ENCODE results near the gene PML. TPM values are rescaled to one million over a fixed set of nuclear protein-coding genes. Genes with fewer than 3 reads are reported as not detected.
A peak's percentile ranks its signal among the peaks of the same experiment; 100 is the strongest.
"Not testable (repeated sequence)": the region's sequence is repeated elsewhere in the genome, so short reads cannot be mapped to it uniquely, and the experiment has no call there.

PML gene
- total RNA-seq, 3 donors from 2014 or later: 27.6 to 52.2 (median 35.6) TPM

DNA sequence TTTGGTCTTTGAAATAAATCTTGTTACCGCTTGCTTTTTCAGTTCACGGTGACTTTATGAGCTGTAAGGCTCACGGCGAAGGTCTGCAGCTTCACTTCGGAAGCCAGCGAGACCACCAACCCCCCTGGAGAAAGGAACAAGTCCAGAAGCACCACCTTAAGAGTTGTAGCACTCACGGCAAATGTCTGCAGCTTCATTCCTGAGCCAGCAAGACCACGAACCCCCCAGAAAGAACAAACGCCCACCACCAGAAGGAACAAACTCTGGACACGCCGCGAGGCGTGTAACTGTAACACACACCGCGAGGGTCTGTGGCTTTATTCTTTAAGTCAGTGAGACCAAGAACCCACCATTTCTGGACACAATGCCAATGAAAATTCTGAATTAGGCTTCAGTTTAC, 59.0 kb downstream of the PML start:
- Histone ChIP-seq H3K4me1 (ENCODE audit: low read depth) (no peaks in the 10 kb centered on the region), H3K4me3 (no peak overlapping the region), H3K9me3 (no peaks in the 10 kb centered on the region), H3K36me3 (ENCODE audit: low read depth) (no peaks in the 10 kb centered on the region)
- intact Hi-C loops (cut with DNase I, micrococcal nuclease): no loop called here
- TF ChIP-seq, protein P1, sequence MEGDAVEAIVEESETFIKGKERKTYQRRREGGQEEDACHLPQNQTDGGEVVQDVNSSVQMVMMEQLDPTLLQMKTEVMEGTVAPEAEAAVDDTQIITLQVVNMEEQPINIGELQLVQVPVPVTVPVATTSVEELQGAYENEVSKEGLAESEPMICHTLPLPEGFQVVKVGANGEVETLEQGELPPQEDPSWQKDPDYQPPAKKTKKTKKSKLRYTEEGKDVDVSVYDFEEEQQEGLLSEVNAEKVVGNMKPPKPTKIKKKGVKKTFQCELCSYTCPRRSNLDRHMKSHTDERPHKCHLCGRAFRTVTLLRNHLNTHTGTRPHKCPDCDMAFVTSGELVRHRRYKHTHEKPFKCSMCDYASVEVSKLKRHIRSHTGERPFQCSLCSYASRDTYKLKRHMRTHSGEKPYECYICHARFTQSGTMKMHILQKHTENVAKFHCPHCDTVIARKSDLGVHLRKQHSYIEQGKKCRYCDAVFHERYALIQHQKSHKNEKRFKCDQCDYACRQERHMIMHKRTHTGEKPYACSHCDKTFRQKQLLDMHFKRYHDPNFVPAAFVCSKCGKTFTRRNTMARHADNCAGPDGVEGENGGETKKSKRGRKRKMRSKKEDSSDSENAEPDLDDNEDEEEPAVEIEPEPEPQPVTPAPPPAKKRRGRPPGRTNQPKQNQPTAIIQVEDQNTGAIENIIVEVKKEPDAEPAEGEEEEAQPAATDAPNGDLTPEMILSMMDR (IDR thresholded peaks at IDR 0.05): no peak
- DNase-seq (no peak), ATAC-seq (no peak)

DNA sequence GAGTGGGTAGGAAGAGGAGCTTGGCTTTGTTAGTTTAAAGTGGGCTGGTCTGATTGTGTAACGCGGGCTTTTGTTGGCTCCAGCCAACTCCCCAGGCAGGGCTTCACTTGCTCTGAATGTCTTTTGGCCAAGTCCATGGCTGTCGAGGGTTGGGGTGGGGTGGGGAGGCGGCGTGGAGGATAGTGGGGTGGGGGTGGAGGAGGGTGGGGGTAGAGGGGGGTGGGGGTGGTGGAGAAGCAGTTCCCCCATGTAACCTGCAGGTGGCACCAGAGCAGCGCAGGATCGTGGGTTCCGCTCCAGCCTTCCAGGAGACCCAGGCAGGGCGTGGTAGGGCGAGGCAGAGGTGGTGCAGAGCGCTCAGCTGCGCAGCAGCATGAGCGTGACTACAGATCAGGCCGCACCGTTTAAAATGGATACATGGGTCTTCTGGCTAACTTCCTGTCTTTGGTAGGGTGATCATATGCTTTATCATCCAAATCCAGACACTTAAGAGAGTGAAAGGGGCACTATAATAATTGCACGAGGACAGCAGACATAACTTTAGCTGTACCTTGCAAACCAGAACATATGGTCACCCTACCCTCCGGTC, 59.5 kb downstream of the PML start:
- no peaks in the 10 kb centered on the region for H3K4me1 ChIP-seq (ENCODE audit: low read depth)
- ATAC-seq: peak; percentile 97
- no peaks in the 10 kb centered on the region for H3K9me3 ChIP-seq
- DNase-seq: peak; percentile 77 to 80 (median 80)
- H3K4me3 ChIP-seq: no peak overlapping the region
- H3K36me3 ChIP-seq (ENCODE audit: low read depth): no peaks in the 10 kb centered on the region
- TF ChIP-seq, protein P1 (IDR thresholded peaks at IDR 0.05): peak; percentile 54
- intact Hi-C loops (cut with DNase I, micrococcal nuclease): no loop called here

DNA sequence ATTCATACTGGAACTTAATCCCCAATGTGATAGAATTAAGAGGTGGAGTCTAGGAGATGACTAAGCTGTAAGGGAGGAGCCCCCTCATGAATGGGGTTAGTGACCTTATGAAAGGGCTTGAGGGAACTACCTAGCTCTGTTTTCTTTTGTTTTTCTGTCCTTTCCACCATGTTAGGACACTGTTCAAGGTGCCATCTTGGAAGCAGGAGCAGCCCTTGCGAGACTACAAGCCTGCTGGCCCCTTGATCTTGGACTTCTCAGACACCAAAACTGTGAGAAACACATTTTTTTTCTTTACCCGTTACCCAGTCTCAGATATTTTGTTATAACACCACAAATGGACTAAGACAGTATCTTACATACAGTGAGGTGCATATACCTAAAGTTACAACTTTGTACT, 61.3 kb downstream of the PML start:
- TF ChIP-seq, protein P1 (IDR thresholded peaks at IDR 0.05): no peak
- DNase-seq: no peak
- intact Hi-C loops (cut with DNase I, micrococcal nuclease): no loop called here

DNA sequence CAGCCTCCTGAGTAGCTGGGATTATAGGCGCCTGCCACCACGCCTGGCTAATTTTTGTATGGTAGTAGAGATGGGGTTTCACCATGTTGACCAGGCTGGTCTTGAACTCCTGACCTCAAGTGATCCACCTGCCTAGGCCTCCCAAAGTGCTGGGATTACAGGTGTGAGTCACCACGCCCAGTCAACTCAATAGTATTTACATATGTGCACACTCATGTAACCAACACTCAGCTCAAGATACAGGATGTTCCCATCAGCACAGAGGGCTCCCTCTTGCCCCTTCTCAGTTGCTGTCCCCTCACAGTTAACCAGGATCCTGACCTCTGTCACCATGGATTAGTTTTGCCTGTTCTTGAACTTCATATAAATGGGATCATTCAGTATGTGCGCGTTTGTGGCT, 61.8 kb downstream of the PML start:
- DNase-seq; H3K9me3 ChIP-seq; intact Hi-C loops (cut with DNase I, micrococcal nuclease); H3K36me3 ChIP-seq (ENCODE audit: low read depth); H3K4me3 ChIP-seq; H3K4me1 ChIP-seq (ENCODE audit: low read depth); ATAC-seq: not testable (repeated sequence)

More for the DNA sequence above, 61.3 kb downstream of the PML start:
- H3K36me3 ChIP-seq (ENCODE audit: low read depth): no peaks in the 10 kb centered on the region
- H3K9me3 ChIP-seq: no peaks in the 10 kb centered on the region
- H3K4me3 ChIP-seq: no peak overlapping the region
- no peak for ATAC-seq
- no peaks in the 10 kb centered on the region for H3K4me1 ChIP-seq (ENCODE audit: low read depth)

DNA sequence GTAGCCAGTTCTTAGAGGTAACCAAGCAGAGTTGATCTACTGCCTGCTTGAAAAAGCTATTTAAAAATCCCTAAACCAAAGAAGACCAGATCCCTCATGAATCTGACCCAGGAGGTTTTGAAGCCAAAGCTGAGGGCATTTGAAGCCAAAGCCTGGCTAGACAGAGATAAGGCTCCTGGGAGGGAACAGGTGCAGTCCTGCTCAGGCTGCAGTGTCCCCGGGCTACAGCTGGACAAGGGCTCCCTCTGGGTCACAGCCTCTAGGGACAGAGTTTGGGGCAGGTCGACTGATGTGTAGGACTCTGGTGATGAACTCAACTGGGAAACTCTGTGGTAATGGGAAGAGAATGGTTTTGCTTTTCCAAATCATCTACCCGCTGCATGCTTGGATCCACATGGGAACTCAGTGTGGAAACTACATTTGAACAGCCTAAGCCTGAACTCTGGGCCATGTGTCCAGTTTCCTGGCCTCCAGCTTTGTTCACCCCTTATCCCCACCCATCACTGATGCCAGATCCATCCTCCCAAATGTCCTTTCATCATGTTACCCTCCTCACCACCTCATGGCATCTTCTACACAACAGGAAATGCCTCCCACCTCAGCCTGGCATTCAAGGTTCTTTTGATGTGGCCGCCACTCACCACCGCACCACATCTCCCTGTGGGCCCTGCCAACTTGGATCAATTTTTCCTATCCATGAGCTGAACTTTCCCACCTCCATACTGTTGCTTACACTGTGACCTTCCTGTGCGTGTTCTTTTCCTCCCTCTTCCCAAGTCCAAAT, 64.7 kb downstream of the PML start:
- intact Hi-C loops (cut with DNase I, micrococcal nuclease); DNase-seq; ATAC-seq; H3K4me1 ChIP-seq (ENCODE audit: low read depth); H3K36me3 ChIP-seq (ENCODE audit: low read depth); H3K9me3 ChIP-seq; H3K4me3 ChIP-seq: not testable (repeated sequence)

DNA sequence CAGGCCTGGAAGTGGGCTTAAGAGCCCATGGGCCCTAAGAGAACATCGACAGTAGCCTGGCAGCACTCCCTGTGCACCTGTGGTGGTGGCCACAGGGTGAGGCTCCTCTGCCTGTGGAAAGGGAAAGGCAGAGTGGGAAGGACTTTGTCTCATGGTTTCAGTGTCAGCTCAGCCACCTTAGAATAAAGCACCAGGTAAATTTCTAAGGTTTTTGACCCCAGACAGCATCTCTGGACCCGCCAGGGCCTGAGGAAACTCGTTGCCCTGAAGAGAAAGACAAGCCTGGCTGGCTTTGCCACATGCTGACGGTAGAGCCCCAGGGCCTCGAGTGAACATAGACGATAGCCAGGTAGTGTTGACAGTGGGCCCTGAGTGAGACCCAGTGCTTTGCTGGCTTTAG, 65.7 kb downstream of the PML start:
- H3K4me1 ChIP-seq (ENCODE audit: low read depth): no peaks in the 10 kb centered on the region
- TF ChIP-seq, protein P1 (IDR thresholded peaks at IDR 0.05): no peak
- no peaks in the 10 kb centered on the region for H3K36me3 ChIP-seq (ENCODE audit: low read depth)
- DNase-seq: no peak
- intact Hi-C loops (cut with DNase I, micrococcal nuclease): no loop called here
- H3K4me3 ChIP-seq: no peak overlapping the region
- no peak for ATAC-seq
- no peaks in the 10 kb centered on the region for H3K9me3 ChIP-seq

Measured in mucosa of descending colon (tissue), 3 donors.